Activated CD4-positive, alpha-beta T cell treated with anti-CD3 and anti-CD28 coated beads, Interleukin-2, amount 10 ng/mL, durations not matched to agents 24 days and 14 days (primary cell): ENCODE data around the gene CHST7. TPM values are rescaled to one million over a fixed set of nuclear protein-coding genes. Genes with fewer than 3 reads are reported as not detected.

Experiments used
- DNase-seq: peaks from one replicate; pipeline ENCODE4 v3.0.0; 2022
- H3K27ac Mint-ChIP-seq: one replicate; pipeline ENCODE4 v1.8.0; 2022; ENCODE audit warnings: mild to moderate bottlenecking, mixed read lengths
- H3K27me3 Mint-ChIP-seq: one replicate; pipeline ENCODE4 v1.8.0; 2022; ENCODE audit warnings: mixed read lengths
- H3K36me3 Mint-ChIP-seq: one replicate; pipeline ENCODE4 v1.8.0; 2022; ENCODE audit warnings: low read depth, mild to moderate bottlenecking, mixed read lengths
- H3K4me1 Mint-ChIP-seq: one replicate; pipeline ENCODE4 v1.8.0; 2021; ENCODE audit warnings: mixed read lengths
- H3K4me3 Mint-ChIP-seq: one replicate; pipeline ENCODE4 v1.8.0; 2022; ENCODE audit warnings: mild to moderate bottlenecking, moderate library complexity, mixed read lengths
- H3K9me3 Mint-ChIP-seq: one replicate; pipeline ENCODE4 v1.8.0; 2021; ENCODE audit warnings: mixed read lengths
- intact Hi-C: fragments of 100-400 bp; cut with micrococcal nuclease; formaldehyde crosslinking; loops from one replicate; pipeline ENCODE4 v1.15.1; 2023
- total RNA-seq: library from RNA; stranded (reverse); gene quantifications from 2 replicates; pipeline ENCODE4 v1.2.3, GENCODE V29; 2022

CHST7 gene
- total RNA-seq, 1 donor from 2014 or later = 6.9 TPM

GRCh38 chrX:46554942-46555341, 18.6 kb upstream of the CHST7 start:
- Mint-ChIP-seq H3K4me3 (no peak overlapping the region), H3K27ac (no peak overlapping the region), H3K36me3 (peaks cover 10% of the 10 kb centered on the region), H3K9me3 (no peaks in the 10 kb centered on the region), H3K27me3 (no peaks in the 10 kb centered on the region), H3K4me1 (no peaks in the 10 kb centered on the region)
- intact Hi-C loops = loop anchor here (1.0 kb wide), 1 partner anchor 241 kb away; no protein-coding TSS in a partner anchor
- DNase-seq = no peak

GRCh38 chrX:46559062-46559461, 14.5 kb upstream of the CHST7 start:
- Mint-ChIP-seq H3K36me3 (peaks cover 4% of the 10 kb centered on the region), H3K9me3 (no peaks in the 10 kb centered on the region), H3K27ac (no peak overlapping the region), H3K4me1 (peaks cover 10% of the 10 kb centered on the region), H3K4me3 (no peak overlapping the region), H3K27me3 (no peaks in the 10 kb centered on the region)
- intact Hi-C loops = no loop called here
- DNase-seq = no peak

GRCh38 chrX:46561824-46562657, 11.5 kb upstream of the CHST7 start:
- DNase-seq = peak; percentile 59
- Mint-ChIP-seq H3K4me1 (peaks cover 10% of the 10 kb centered on the region), H3K36me3 (peaks cover 7% of the 10 kb centered on the region), H3K27me3 (no peaks in the 10 kb centered on the region), H3K4me3 (no peak overlapping the region), H3K9me3 (no peaks in the 10 kb centered on the region), H3K27ac (no peak overlapping the region)
- intact Hi-C loops = loop anchor here (1.0 kb wide), 1 partner anchor 10 kb away; no protein-coding TSS in a partner anchor

- no peak overlapping the region for H3K4me3 Mint-ChIP-seq
- peaks cover 12% of the 10 kb centered on the region for H3K4me1 Mint-ChIP-seq
- peaks cover 3% of the 10 kb centered on the region for H3K36me3 Mint-ChIP-seq
- no peak overlapping the region for H3K27ac Mint-ChIP-seq
- no peak for DNase-seq
- H3K27me3 Mint-ChIP-seq = no peaks in the 10 kb centered on the region
- intact Hi-C loops = no loop called here
- no peaks in the 10 kb centered on the region for H3K9me3 Mint-ChIP-seq
Observed at GRCh38 chrX:46567388-46567787, 6.2 kb upstream of the CHST7 start.

GRCh38 chrX:46569621-46570020, 3.9 kb upstream of the CHST7 start:
- Mint-ChIP-seq H3K36me3 (peaks cover 3% of the 10 kb centered on the region), H3K4me1 (peaks cover 17% of the 10 kb centered on the region), H3K27me3 (no peaks in the 10 kb centered on the region), H3K4me3 (no peak overlapping the region), H3K27ac (no peak overlapping the region), H3K9me3 (no peaks in the 10 kb centered on the region)
- DNase-seq = no peak
- intact Hi-C loops = loop anchor here (5.0 kb wide), 2 partner anchors 143 to 268 kb away; partner anchors contain the start of gene RP2

- DNase-seq = no peak
- H3K27ac Mint-ChIP-seq = peak overlapping the region; percentile 88
- H3K36me3 Mint-ChIP-seq = peaks cover 3% of the 10 kb centered on the region
- peaks cover 27% of the 10 kb centered on the region for H3K4me1 Mint-ChIP-seq
- H3K27me3 Mint-ChIP-seq = no peaks in the 10 kb centered on the region
- intact Hi-C loops = loop anchor here (1.0 to 5.0 kb wide), 8 partner anchors 9 to 266 kb away; partner anchors contain the start of genes RP2 and ZNF674
- peak overlapping the region; percentile 89 for H3K4me3 Mint-ChIP-seq
- H3K9me3 Mint-ChIP-seq = no peaks in the 10 kb centered on the region
Observed at GRCh38 chrX:46571423-46572339, 1.9 kb upstream of the CHST7 start.

GRCh38 chrX:46572340-46572936, 1.1 kb upstream of the CHST7 start:
- no peaks in the 10 kb centered on the region for H3K27me3 Mint-ChIP-seq
- H3K27ac Mint-ChIP-seq = peak overlapping the region; percentile 88
- DNase-seq = peak; percentile 65
- H3K36me3 Mint-ChIP-seq = peaks cover 3% of the 10 kb centered on the region
- intact Hi-C loops = loop anchor here (1.0 to 5.0 kb wide), 8 partner anchors 10 to 265 kb away; partner anchors contain the start of genes RP2 and ZNF674
- no peaks in the 10 kb centered on the region for H3K9me3 Mint-ChIP-seq
- peak overlapping the region; percentile 89 for H3K4me3 Mint-ChIP-seq
- peaks cover 31% of the 10 kb centered on the region for H3K4me1 Mint-ChIP-seq

- Mint-ChIP-seq H3K4me3 (peak overlapping the region; percentile 89), H3K27ac (peak overlapping the region; percentile 88), H3K4me1 (peaks cover 35% of the 10 kb centered on the region), H3K36me3 (peaks cover 12% of the 10 kb centered on the region), H3K27me3 (no peaks in the 10 kb centered on the region), H3K9me3 (no peaks in the 10 kb centered on the region)
- peak; percentile 88 for DNase-seq
- intact Hi-C loops = loop anchor here (2.0 to 5.0 kb wide), 4 partner anchors 37 to 263 kb away; partner anchors contain the start of gene RP2
Observed at GRCh38 chrX:46573892-46574773, 568 bp downstream of the CHST7 start.

GRCh38 chrX:46574774-46575381, 1.3 kb downstream of the CHST7 start:
- peaks cover 39% of the 10 kb centered on the region for H3K4me1 Mint-ChIP-seq
- peaks cover 17% of the 10 kb centered on the region for H3K36me3 Mint-ChIP-seq
- intact Hi-C loops = loop anchor here (5.0 kb wide), 2 partner anchors 137 to 262 kb away; partner anchors contain the start of gene RP2
- H3K4me3 Mint-ChIP-seq = peak overlapping the region; percentile 89
- H3K27ac Mint-ChIP-seq = peak overlapping the region; percentile 88
- H3K27me3 Mint-ChIP-seq = no peaks in the 10 kb centered on the region
- peak; percentile 85 for DNase-seq
- H3K9me3 Mint-ChIP-seq = no peaks in the 10 kb centered on the region

- Mint-ChIP-seq H3K9me3 (no peaks in the 10 kb centered on the region), H3K4me3 (peak overlapping the region; percentile 89), H3K36me3 (peaks cover 22% of the 10 kb centered on the region), H3K27ac (peak overlapping the region; percentile 15), H3K4me1 (peaks cover 41% of the 10 kb centered on the region), H3K27me3 (no peaks in the 10 kb centered on the region)
- no peak for DNase-seq
- intact Hi-C loops = no loop called here
Observed at GRCh38 chrX:46575586-46575985, 2.0 kb downstream of the CHST7 start.

- peak overlapping the region; percentile 75 for H3K27ac Mint-ChIP-seq
- H3K4me1 Mint-ChIP-seq = peaks cover 41% of the 10 kb centered on the region
- no peaks in the 10 kb centered on the region for H3K9me3 Mint-ChIP-seq
- no peaks in the 10 kb centered on the region for H3K27me3 Mint-ChIP-seq
- intact Hi-C loops = no loop called here
- H3K4me3 Mint-ChIP-seq = peak overlapping the region; percentile 89
- H3K36me3 Mint-ChIP-seq = peaks cover 23% of the 10 kb centered on the region
- peak; percentile 61 for DNase-seq
Observed at GRCh38 chrX:46575991-46576392, 2.4 kb downstream of the CHST7 start.

- DNase-seq = no peak
- Mint-ChIP-seq H3K4me1 (peaks cover 41% of the 10 kb centered on the region), H3K9me3 (no peaks in the 10 kb centered on the region), H3K27ac (peak overlapping the region; percentile 75), H3K36me3 (peaks cover 23% of the 10 kb centered on the region), H3K27me3 (no peaks in the 10 kb centered on the region), H3K4me3 (peak overlapping the region; percentile 89)
- intact Hi-C loops = no loop called here
Observed at GRCh38 chrX:46576458-46576857, 2.9 kb downstream of the CHST7 start.
